ENCODE results near the gene DMAP1. TPM values are rescaled to one million over a fixed set of nuclear protein-coding genes. Genes with fewer than 3 reads are reported as not detected.

DMAP1 gene
- total and polyA plus RNA-seq, 2 experiments from 2014 or later = 28.8 to 61.8 TPM

DNA sequence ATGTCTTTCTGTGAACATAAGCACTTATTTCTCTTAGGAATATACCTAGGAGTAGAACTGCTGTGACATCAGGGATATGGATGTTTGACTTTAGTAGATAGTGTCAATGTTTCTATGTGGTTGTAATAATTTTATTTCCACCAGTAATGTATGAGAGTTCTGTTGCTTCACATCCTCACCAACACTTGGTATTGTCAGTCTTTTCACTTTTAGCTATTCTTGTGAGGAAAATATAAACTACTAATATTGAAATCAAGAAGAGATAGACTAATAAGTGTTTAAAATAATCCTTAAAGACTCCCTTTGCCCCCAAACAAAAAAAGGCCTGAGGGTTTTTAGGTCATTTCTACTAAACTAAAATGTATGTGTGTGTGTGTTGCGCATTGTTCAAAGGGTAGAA is 2.7 kb upstream of the DMAP1 start:
- no peak overlapping the region for H2AFZ ChIP-seq
- DNase-seq (ENCODE audit: low spot score) = no peak
- no peak overlapping the region for H3K4me2 ChIP-seq
- peaks cover 5% of the 10 kb centered on the region for H3K4me1 ChIP-seq (ENCODE audit: insufficient read depth)
- no peaks in the 10 kb centered on the region for H4K20me1 ChIP-seq (ENCODE audit: insufficient read depth, poor library complexity, severe bottlenecking)
- TF ChIP-seq EZH2 (IDR thresholded peaks at IDR 0.05; ENCODE audit: borderline replicate concordance) (no peak), EZH2phosphoT487 (IDR thresholded peaks at IDR 0.05; ENCODE audit: low read depth, severe bottlenecking, unreplicated experiment) (no peak)
- TF ChIP-seq, protein P1, sequence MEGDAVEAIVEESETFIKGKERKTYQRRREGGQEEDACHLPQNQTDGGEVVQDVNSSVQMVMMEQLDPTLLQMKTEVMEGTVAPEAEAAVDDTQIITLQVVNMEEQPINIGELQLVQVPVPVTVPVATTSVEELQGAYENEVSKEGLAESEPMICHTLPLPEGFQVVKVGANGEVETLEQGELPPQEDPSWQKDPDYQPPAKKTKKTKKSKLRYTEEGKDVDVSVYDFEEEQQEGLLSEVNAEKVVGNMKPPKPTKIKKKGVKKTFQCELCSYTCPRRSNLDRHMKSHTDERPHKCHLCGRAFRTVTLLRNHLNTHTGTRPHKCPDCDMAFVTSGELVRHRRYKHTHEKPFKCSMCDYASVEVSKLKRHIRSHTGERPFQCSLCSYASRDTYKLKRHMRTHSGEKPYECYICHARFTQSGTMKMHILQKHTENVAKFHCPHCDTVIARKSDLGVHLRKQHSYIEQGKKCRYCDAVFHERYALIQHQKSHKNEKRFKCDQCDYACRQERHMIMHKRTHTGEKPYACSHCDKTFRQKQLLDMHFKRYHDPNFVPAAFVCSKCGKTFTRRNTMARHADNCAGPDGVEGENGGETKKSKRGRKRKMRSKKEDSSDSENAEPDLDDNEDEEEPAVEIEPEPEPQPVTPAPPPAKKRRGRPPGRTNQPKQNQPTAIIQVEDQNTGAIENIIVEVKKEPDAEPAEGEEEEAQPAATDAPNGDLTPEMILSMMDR (IDR thresholded peaks at IDR 0.05; ENCODE audit: poor library complexity) = no peak
- no peaks in the 10 kb centered on the region for H3K36me3 ChIP-seq (replicated peaks; ENCODE audit: insufficient read depth, low read depth)
- H3K27me3 ChIP-seq = no peaks in the 10 kb centered on the region
- H3K79me2 ChIP-seq = peaks cover 9% of the 10 kb centered on the region
- no peak overlapping the region for H3K27ac ChIP-seq
- no peak overlapping the region for H3K4me3 ChIP-seq
- no peaks in the 10 kb centered on the region for H3K9me3 ChIP-seq (ENCODE audit: low read depth)
- 97% methylated on average over 1 of the region's 1 CpG for WGBS (ENCODE audit: low lambda C conversion rate, missing lambda C conversion rate)
- H3K9me2 ChIP-seq (replicated peaks; ENCODE audit: insufficient read depth) = no peaks in the 10 kb centered on the region

DNA sequence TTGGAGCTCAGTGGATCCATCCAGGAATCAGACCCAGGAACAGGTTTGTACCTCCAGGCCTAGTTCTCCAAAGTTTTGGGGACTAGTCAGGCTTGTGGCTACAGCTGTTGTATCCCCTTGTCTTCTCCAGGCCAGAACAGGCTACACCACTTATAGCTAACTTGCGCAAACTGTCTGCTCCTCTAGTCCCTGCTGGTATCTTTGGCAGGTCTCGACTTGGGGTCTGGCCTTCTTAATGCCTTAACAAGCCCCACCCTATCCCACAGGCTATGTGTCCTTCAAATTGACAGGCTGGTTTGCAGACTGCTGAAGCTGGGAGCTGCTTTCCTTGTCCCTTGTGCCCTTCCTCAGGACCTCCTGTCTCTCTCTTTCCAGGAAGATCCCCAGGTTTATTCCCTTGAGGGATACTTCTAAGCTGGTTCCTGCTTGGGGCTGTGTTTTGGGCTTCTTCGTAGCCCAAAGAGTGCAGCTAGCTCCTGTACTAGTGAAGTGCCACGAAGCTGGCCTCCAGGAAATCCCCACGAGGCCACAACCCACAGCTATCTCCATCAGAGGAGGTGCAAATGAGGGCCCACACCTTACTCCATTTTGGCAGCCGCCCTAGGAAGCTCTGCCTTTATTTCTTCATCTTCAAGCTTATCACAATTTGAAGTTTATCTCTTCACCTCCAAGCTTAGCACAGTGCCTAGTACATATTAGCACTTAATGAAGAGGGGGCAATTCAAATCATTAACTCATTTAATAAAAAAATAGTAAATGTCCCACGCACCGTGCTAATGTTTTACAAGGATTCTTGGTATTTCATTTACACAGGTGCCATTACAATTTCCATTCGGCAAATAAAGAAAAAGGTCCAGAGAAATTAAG is 683 bp upstream of the DMAP1 start:
- Histone ChIP-seq H4K20me1 (ENCODE audit: insufficient read depth, poor library complexity, severe bottlenecking) (no peaks in the 10 kb centered on the region), H3K79me2 (peaks cover 9% of the 10 kb centered on the region), H3K36me3 (replicated peaks; ENCODE audit: insufficient read depth, low read depth) (no peaks in the 10 kb centered on the region), H3K9me3 (ENCODE audit: low read depth) (no peaks in the 10 kb centered on the region), H3K27me3 (no peaks in the 10 kb centered on the region), H3K9me2 (replicated peaks; ENCODE audit: insufficient read depth) (no peaks in the 10 kb centered on the region), H3K27ac (peak overlapping the region; percentile 1), H3K4me3 (peak overlapping the region; percentile 1), H2AFZ (peak overlapping the region; percentile 88), H3K4me1 (ENCODE audit: insufficient read depth) (peaks cover 5% of the 10 kb centered on the region), H3K4me2 (peak overlapping the region; percentile 71)
- 69% methylated on average over 9 of the region's 9 CpGs for WGBS (ENCODE audit: low lambda C conversion rate, missing lambda C conversion rate)
- TF ChIP-seq EZH2 (IDR thresholded peaks at IDR 0.05; ENCODE audit: borderline replicate concordance) = no peak
- TF ChIP-seq EZH2phosphoT487 (IDR thresholded peaks at IDR 0.05; ENCODE audit: low read depth, severe bottlenecking, unreplicated experiment) = no peak
- TF ChIP-seq, protein P1 (IDR thresholded peaks at IDR 0.05; ENCODE audit: poor library complexity) = no peak
- DNase-seq (ENCODE audit: low spot score) = no peak

DNA sequence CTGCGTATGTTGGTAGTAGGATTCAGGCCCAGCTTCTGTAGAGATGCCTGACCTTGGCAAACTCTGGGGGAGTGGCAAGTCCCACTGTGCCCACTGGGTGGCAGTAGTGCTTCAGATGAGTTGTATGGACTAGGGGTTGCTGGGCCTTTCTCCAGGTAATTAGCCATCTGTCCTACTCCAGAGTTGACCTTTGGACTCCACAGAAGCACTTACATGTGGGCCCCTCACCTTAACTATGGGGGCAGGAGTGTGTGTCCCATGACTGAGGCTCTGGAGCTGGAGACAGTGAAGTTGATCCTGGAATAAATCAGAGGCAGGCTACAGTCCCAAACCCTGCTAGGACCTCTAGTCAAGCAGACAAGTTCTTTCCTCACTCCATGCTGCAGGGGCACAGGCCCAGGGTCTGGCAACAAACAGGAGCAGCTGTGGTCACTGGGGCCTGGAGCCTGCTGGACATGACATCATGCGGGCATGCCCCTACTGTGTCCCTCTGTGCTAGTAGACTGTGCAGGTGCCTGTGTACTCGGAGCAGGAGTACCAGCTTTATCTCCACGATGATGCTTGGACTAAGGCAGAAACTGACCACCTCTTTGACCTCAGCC is 4.6 kb downstream of the DMAP1 start:
- DNase-seq (ENCODE audit: low spot score) = peak; percentile 91
- TF ChIP-seq, protein P1 (IDR thresholded peaks at IDR 0.05; ENCODE audit: poor library complexity) = peak; percentile 89
- TF ChIP-seq EZH2 (IDR thresholded peaks at IDR 0.05; ENCODE audit: borderline replicate concordance) (no peak), EZH2phosphoT487 (IDR thresholded peaks at IDR 0.05; ENCODE audit: low read depth, severe bottlenecking, unreplicated experiment) (no peak)
- Histone ChIP-seq H3K4me1 (ENCODE audit: insufficient read depth) (peaks cover 13% of the 10 kb centered on the region), H3K9me3 (ENCODE audit: low read depth) (no peaks in the 10 kb centered on the region), H4K20me1 (ENCODE audit: insufficient read depth, poor library complexity, severe bottlenecking) (no peaks in the 10 kb centered on the region), H3K27ac (peak overlapping the region; percentile 77), H3K27me3 (no peaks in the 10 kb centered on the region), H2AFZ (no peak overlapping the region), H3K36me3 (replicated peaks; ENCODE audit: insufficient read depth, low read depth) (no peaks in the 10 kb centered on the region), H3K9me2 (replicated peaks; ENCODE audit: insufficient read depth) (no peaks in the 10 kb centered on the region), H3K4me3 (no peak overlapping the region), H3K79me2 (peaks cover 9% of the 10 kb centered on the region), H3K4me2 (peak overlapping the region; percentile 45)
- 79% methylated on average over 4 of the region's 4 CpGs for WGBS (ENCODE audit: low lambda C conversion rate, missing lambda C conversion rate)
